ENCODE data around the gene PGAM1.
A peak's percentile ranks its signal among the peaks of the same experiment; 100 is the strongest.
"Not testable (repeated sequence)": the region's sequence is repeated elsewhere in the genome, so short reads cannot be mapped to it uniquely, and the experiment has no call there.

The PGAM1 gene

GRCh38 chr10:97407211-97407951 is 18.6 kb upstream of the PGAM1 start:
- DNase-seq (ENCODE audit: low read depth in 3 of 3, low spot score in 1 of 3) = no peak

GRCh38 chr10:97407952-97408248 is 18.1 kb upstream of the PGAM1 start:
- no peak for DNase-seq (ENCODE audit: low read depth in 3 of 3, low spot score in 1 of 3)

- DNase-seq (ENCODE audit: low read depth in 3 of 3, low spot score in 1 of 3) = no peak
Measured at GRCh38 chr10:97408496-97408992, 17.4 kb upstream of the PGAM1 start.

GRCh38 chr10:97411406-97411805 is 14.6 kb upstream of the PGAM1 start:
- no peak for DNase-seq (ENCODE audit: low read depth in 3 of 3, low spot score in 1 of 3)

GRCh38 chr10:97412891-97413304 is 13.1 kb upstream of the PGAM1 start:
- no peak for DNase-seq (ENCODE audit: low read depth in 3 of 3, low spot score in 1 of 3)

GRCh38 chr10:97416565-97416964 is 9.4 kb upstream of the PGAM1 start:
- DNase-seq (ENCODE audit: low read depth in 3 of 3, low spot score in 1 of 3) = no peak

GRCh38 chr10:97423757-97424098 is 2.3 kb upstream of the PGAM1 start:
- DNase-seq (ENCODE audit: low read depth in 3 of 3, low spot score in 1 of 3) = not testable (repeated sequence)

- DNase-seq (ENCODE audit: low read depth in 3 of 3, low spot score in 1 of 3) = no peak
Measured at GRCh38 chr10:97426776-97427570, 982 bp downstream of the PGAM1 start.

GRCh38 chr10:97427571-97428179 is 1.7 kb downstream of the PGAM1 start:
- peak in 1 of 3 donors; percentile 18 for DNase-seq (ENCODE audit: low read depth in 3 of 3, low spot score in 1 of 3)

GRCh38 chr10:97428572-97428981 is 2.6 kb downstream of the PGAM1 start:
- peak in 1 of 3 donors; percentile 17 for DNase-seq (ENCODE audit: low read depth in 3 of 3, low spot score in 1 of 3)

- no peak for DNase-seq (ENCODE audit: low read depth in 3 of 3, low spot score in 1 of 3)
Measured at GRCh38 chr10:97434055-97434454, 8.1 kb downstream of the PGAM1 start.

GRCh38 chr10:97434557-97434956 is 8.6 kb downstream of the PGAM1 start:
- no peak for DNase-seq (ENCODE audit: low read depth in 3 of 3, low spot score in 1 of 3)

GRCh38 chr10:97435211-97435610 is 9.2 kb downstream of the PGAM1 start:
- DNase-seq (ENCODE audit: low read depth in 3 of 3, low spot score in 1 of 3) = no peak

- no peak for DNase-seq (ENCODE audit: low read depth in 3 of 3, low spot score in 1 of 3)
Measured at GRCh38 chr10:97442277-97442676, 16.3 kb downstream of the PGAM1 start.

GRCh38 chr10:97444212-97444611 is 18.2 kb downstream of the PGAM1 start:
- no peak for DNase-seq (ENCODE audit: low read depth in 3 of 3, low spot score in 1 of 3)

GRCh38 chr10:97445357-97445721 is 19.3 kb downstream of the PGAM1 start:
- DNase-seq (ENCODE audit: low read depth in 3 of 3, low spot score in 1 of 3) = no peak

GRCh38 chr10:97445722-97446639 is 20.0 kb downstream of the PGAM1 start, which contains the start of the genes EXOSC1 and ZDHHC16:
TSS of gene EXOSC1 (minus strand) at chr10:97446006. CDS start at chr10:97445985, 21 bp downstream.
TSS of gene ZDHHC16 (plus strand) at chr10:97446175. CDS start at chr10:97451676, 5,501 bp downstream.
- peak; percentile 72 to 76 (median 76) for DNase-seq (ENCODE audit: low read depth in 3 of 3, low spot score in 1 of 3)

- DNase-seq (ENCODE audit: low read depth in 3 of 3, low spot score in 1 of 3) = no peak
Measured at GRCh38 chr10:97450828-97451227, 24.8 kb downstream of the PGAM1 start.

GRCh38 chr10:97451605-97452004 is 25.6 kb downstream of the PGAM1 start:
- no peak for DNase-seq (ENCODE audit: low read depth in 3 of 3, low spot score in 1 of 3)

GRCh38 chr10:97452352-97452751 is 26.4 kb downstream of the PGAM1 start:
- no peak for DNase-seq (ENCODE audit: low read depth in 3 of 3, low spot score in 1 of 3)

All from stimulated activated CD4-positive, alpha-beta T cell treated with anti-CD3 and anti-CD28 coated beads, TNF-alpha, amount 100 ng/mL, for 1 hour (primary cell).